ENCODE measurements around the gene CFAP100.

GRCh38 chr3:126456766-126457388, 62.2 kb downstream of the CFAP100 start:
- TF ChIP-seq CTCF (IDR thresholded peaks at IDR 0.05; ENCODE audit: low read length) (no peak), EZH2 (IDR thresholded peaks at IDR 0.05; ENCODE audit: borderline replicate concordance, low read length) (no peak)

Measured in OCI-LY1 (cell line).